SU-DHL-6 (cell line): Measurements from ENCODE around the gene NFATC3.

Source experiments
- H2AFZ ChIP-seq: fragments of 200-600 bp; sonication (generic); 2 replicates; pipeline ENCODE4 v1.6.1; 2014; ENCODE audit warnings: low read depth, mild to moderate bottlenecking, moderate library complexity, mixed read lengths, antibody characterized with exemption, low read length; ENCODE audit not compliant: severe bottlenecking
- H3F3A ChIP-seq: fragments of 200-600 bp; shearing (Covaris generic); 2 replicates; pipeline ENCODE4 v1.6.0; 2016; ENCODE audit warnings: antibody characterized with exemption, mild to moderate bottlenecking; ENCODE audit not compliant: insufficient read depth
- H3K27ac ChIP-seq: fragments of 200-600 bp; sonication (generic); 2 replicates; pipeline ENCODE4 v1.5.1; 2016; ENCODE audit warnings: low read depth, mild to moderate bottlenecking, low read length, moderate library complexity, mixed read lengths
- H3K27me3 ChIP-seq: fragments of 200-600 bp; sonication (generic), shearing (Covaris generic); 2 replicates; pipeline ENCODE4 v1.6.0; 2014; ENCODE audit warnings: mild to moderate bottlenecking, low read length
- H3K36me3 ChIP-seq: fragments of 200-600 bp; sonication (generic); 2 replicates; pipeline ENCODE4 v1.6.1; 2014; ENCODE audit warnings: mild to moderate bottlenecking, low read length, mixed read lengths
- H3K4me2 ChIP-seq: fragments of 300-600, 200-600 bp; shearing (Covaris generic), sonication (generic); 2 replicates; pipeline ENCODE4 v1.6.0; 2014; ENCODE audit warnings: low read length, low read depth, mild to moderate bottlenecking; ENCODE audit not compliant: poor library complexity, severe bottlenecking
- H3K4me3 ChIP-seq: fragments of 200-600 bp; sonication (generic); 2 replicates; pipeline ENCODE4 v1.5.1; 2014; ENCODE audit warnings: antibody characterized with exemption, low read length, mild to moderate bottlenecking, mixed read lengths; ENCODE audit not compliant: insufficient read depth, poor library complexity, severe bottlenecking
- H3K79me2 ChIP-seq: fragments of 200-600 bp; sonication (generic); 2 replicates; pipeline ENCODE4 v1.6.1; 2014; ENCODE audit warnings: mild to moderate bottlenecking, low read length, moderate library complexity; ENCODE audit not compliant: insufficient read depth
- H3K9ac ChIP-seq: fragments of 200-600 bp; sonication (generic); 2 replicates; pipeline ENCODE4 v1.7.0; 2014; ENCODE audit warnings: mild to moderate bottlenecking, low read length
- H3K9me2 ChIP-seq: fragments of 200-600 bp; sonication (generic); replicated peaks from 2 replicates; pipeline ENCODE4 v1.6.1; 2014; ENCODE audit warnings: low read length; ENCODE audit not compliant: insufficient read depth
- H3K9me3 ChIP-seq: fragments of 200-600 bp; sonication (generic); 2 replicates; pipeline ENCODE4 v1.6.1; 2014; ENCODE audit warnings: low read length, mixed read lengths; ENCODE audit not compliant: insufficient read depth
- H4K20me1 ChIP-seq: fragments of 200-600 bp; sonication (generic); 2 replicates; pipeline ENCODE4 v1.6.1; 2014; ENCODE audit warnings: low read depth, mild to moderate bottlenecking, antibody characterized with exemption, low read length, moderate library complexity, mixed read lengths
- EZH2phosphoT487 ChIP-seq: fragments of 200-600 bp; sonication (generic), shearing (Covaris generic); conservative IDR thresholded peaks from 2 replicates; pipeline ENCODE4 v1.6.1; 2018; ENCODE audit warnings: mild to moderate bottlenecking, antibody characterized with exemption, low read length, moderate library complexity, mixed read lengths
- TF ChIP-seq, protein P1 (sequence below): fragments of 200-600 bp; sonication (generic); IDR thresholded peaks from one replicate; pipeline ENCODE4 v1.5.1; 2017; ENCODE audit warnings: antibody characterized with exemption, mild to moderate bottlenecking, low read length, moderate library complexity; ENCODE audit not compliant: insufficient read depth, poor library complexity, severe bottlenecking

Gene NFATC3

DNA sequence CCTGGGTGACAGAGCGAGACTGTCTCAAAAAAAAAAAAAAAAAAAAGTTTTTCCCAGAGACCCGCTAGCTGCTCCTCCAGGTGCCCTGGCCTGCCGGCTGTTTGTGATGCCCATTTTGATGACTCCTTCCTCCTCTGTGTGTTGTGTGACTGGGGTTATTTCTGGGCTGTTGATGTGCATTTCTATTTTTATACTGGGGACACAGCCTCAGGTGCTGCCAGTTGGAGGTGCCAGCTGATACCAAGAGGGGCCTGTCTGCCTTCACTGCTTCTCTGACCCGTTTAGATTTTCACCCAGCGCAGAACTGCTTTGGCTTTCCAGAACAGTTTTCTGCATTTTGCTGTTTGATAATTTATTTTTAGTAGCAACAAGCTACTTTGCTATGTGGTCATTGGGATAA is 166.7 kb downstream of the NFATC3 start:
- TF ChIP-seq, protein P1, sequence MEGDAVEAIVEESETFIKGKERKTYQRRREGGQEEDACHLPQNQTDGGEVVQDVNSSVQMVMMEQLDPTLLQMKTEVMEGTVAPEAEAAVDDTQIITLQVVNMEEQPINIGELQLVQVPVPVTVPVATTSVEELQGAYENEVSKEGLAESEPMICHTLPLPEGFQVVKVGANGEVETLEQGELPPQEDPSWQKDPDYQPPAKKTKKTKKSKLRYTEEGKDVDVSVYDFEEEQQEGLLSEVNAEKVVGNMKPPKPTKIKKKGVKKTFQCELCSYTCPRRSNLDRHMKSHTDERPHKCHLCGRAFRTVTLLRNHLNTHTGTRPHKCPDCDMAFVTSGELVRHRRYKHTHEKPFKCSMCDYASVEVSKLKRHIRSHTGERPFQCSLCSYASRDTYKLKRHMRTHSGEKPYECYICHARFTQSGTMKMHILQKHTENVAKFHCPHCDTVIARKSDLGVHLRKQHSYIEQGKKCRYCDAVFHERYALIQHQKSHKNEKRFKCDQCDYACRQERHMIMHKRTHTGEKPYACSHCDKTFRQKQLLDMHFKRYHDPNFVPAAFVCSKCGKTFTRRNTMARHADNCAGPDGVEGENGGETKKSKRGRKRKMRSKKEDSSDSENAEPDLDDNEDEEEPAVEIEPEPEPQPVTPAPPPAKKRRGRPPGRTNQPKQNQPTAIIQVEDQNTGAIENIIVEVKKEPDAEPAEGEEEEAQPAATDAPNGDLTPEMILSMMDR = no peak
- no peak for TF ChIP-seq EZH2phosphoT487
- Histone ChIP-seq H3K9me2 (no peaks in the 10 kb centered on the region), H3K9me3 (no peaks in the 10 kb centered on the region), H3K4me3 (no peak overlapping the region), H3F3A (peaks cover 22% of the 10 kb centered on the region), H3K36me3 (no peaks in the 10 kb centered on the region), H3K27ac (peak overlapping the region; percentile 97), H4K20me1 (no peaks in the 10 kb centered on the region), H3K4me2 (peak overlapping the region; percentile 57), H2AFZ (no peak overlapping the region), H3K79me2 (peaks cover 2% of the 10 kb centered on the region; the same call in 1 of the 2 replicates), H3K27me3 (no peaks in the 10 kb centered on the region), H3K9ac (peak overlapping the region; percentile 43)

DNA sequence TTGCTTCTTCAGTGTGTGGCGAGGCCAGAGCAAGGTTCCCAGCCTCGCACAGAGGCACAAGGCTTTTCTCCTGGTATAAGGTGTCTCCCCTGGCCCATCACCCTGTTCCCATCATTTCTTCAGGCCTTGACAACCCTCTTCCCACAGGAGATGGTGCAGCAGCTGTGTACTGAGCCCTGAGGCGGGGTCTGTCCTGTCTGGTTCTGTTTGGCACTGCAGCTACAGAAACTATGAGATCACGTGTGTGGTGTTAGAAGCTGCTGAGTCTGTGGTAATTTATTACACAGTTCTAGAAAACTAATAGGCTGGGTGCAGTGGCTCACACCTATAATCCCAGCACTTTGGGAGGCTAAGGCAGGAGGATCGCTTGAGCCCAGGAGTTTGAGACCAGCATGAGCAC is 167.2 kb downstream of the NFATC3 start:
- Histone ChIP-seq H3K79me2 (no peaks in the 10 kb centered on the region), H3K27me3 (no peaks in the 10 kb centered on the region), H3K4me2 (peak overlapping the region; percentile 57), H3K9ac (peak overlapping the region; percentile 43), H3K9me3 (no peaks in the 10 kb centered on the region), H3K27ac (peak overlapping the region; percentile 97), H3K9me2 (no peaks in the 10 kb centered on the region), H3K4me3 (no peak overlapping the region), H2AFZ (no peak overlapping the region), H4K20me1 (no peaks in the 10 kb centered on the region), H3K36me3 (no peaks in the 10 kb centered on the region), H3F3A (peaks cover 23% of the 10 kb centered on the region)
- TF ChIP-seq EZH2phosphoT487 = no peak
- TF ChIP-seq, protein P1 = no peak

DNA sequence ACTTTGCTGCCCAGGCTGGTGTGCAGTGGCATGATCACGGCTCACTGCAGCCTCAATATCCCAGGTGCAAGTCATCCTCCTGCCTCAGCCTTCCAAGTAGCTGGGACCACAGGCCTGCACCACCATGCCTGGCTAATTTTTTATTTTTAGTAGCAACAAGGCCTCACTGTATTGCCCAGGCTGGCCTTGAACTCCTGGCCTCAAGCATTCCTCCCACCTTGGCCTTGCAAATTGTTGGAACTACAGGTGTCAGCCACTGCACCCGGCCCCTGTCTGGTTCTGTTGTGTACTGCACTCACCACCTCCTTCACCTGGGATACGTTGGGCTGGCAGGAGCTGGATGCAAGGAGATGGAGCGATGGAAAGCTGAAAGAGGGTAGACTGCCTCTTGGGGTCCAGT is 168.6 kb downstream of the NFATC3 start:
- Histone ChIP-seq H3F3A (peaks cover 30% of the 10 kb centered on the region), H4K20me1 (no peaks in the 10 kb centered on the region), H3K27me3 (no peaks in the 10 kb centered on the region), H3K9ac (no peak overlapping the region), H3K4me3 (no peak overlapping the region), H3K27ac (peak overlapping the region; percentile 29; the same call in 1 of the 2 replicates), H3K36me3 (no peaks in the 10 kb centered on the region), H3K4me2 (no peak overlapping the region), H3K79me2 (no peaks in the 10 kb centered on the region), H3K9me3 (no peaks in the 10 kb centered on the region), H3K9me2 (no peaks in the 10 kb centered on the region), H2AFZ (no peak overlapping the region)
- TF ChIP-seq EZH2phosphoT487 = no peak
- TF ChIP-seq, protein P1 = no peak

DNA sequence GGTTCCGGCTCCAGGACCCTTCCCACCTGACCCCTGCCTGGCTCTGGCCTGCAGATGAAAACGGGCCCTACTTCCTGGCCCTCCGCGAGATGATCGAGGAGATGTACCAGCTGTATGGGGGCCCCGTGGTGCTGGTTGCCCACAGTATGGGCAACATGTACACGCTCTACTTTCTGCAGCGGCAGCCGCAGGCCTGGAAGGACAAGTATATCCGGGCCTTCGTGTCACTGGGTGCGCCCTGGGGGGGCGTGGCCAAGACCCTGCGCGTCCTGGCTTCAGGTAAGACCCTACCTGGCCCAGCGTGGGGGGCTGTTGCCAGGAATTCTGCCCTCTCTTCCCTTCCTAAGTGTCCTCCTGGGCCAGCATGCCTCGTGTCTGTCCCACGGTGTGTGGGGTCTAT is 170.5 kb downstream of the NFATC3 start:
- Histone ChIP-seq H3K27me3 (no peaks in the 10 kb centered on the region), H3K4me3 (no peak overlapping the region), H3F3A (peaks cover 29% of the 10 kb centered on the region), H3K9me3 (no peaks in the 10 kb centered on the region), H3K79me2 (no peaks in the 10 kb centered on the region), H3K27ac (no peak overlapping the region), H3K4me2 (no peak overlapping the region), H2AFZ (no peak overlapping the region), H3K36me3 (no peaks in the 10 kb centered on the region), H4K20me1 (no peaks in the 10 kb centered on the region), H3K9ac (no peak overlapping the region), H3K9me2 (no peaks in the 10 kb centered on the region)
- TF ChIP-seq EZH2phosphoT487 = no peak
- TF ChIP-seq, protein P1 = no peak
